ENCODE results near the gene PYDC1.

DNA sequence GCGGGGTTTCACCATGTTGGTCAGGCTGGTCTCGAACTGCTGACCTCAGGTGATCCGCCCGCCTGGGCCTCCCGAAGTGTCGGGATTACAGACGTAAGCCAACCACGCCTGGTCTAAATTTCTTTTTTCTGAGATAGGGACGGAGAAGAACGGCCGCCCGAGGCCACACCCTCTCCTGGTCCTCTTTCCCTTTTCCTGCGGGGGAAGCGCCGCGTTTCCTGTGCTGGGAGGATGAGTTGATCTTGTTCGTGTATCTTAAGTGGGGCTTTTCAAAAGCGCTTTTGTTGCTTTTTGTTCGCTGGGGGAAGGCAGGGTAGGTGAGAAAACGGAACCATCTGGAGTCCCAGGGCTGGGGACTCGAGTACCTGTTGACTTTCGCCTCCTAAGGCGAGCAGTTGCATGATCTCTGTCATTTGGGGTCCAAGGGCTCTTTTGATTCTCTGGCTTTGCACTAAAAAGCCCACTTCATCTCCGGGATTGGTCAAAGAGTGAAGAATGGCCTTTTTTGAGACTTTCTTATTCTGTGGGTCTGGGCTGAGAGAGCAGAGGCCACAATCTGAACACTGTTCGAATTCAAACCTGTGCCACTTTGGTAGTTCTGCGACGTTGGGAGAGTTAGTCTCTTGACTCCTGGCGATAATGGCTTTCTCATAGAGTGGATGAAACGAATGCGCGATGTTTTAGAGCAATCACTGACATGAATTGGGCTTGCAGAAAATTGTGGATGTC is 35.7 kb downstream of the PYDC1 start:
- TF ChIP-seq, protein P1, sequence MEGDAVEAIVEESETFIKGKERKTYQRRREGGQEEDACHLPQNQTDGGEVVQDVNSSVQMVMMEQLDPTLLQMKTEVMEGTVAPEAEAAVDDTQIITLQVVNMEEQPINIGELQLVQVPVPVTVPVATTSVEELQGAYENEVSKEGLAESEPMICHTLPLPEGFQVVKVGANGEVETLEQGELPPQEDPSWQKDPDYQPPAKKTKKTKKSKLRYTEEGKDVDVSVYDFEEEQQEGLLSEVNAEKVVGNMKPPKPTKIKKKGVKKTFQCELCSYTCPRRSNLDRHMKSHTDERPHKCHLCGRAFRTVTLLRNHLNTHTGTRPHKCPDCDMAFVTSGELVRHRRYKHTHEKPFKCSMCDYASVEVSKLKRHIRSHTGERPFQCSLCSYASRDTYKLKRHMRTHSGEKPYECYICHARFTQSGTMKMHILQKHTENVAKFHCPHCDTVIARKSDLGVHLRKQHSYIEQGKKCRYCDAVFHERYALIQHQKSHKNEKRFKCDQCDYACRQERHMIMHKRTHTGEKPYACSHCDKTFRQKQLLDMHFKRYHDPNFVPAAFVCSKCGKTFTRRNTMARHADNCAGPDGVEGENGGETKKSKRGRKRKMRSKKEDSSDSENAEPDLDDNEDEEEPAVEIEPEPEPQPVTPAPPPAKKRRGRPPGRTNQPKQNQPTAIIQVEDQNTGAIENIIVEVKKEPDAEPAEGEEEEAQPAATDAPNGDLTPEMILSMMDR (IDR thresholded peaks at IDR 0.05), result no peak
- TF ChIP-seq POLR2A (IDR thresholded peaks at IDR 0.05), result no peak
